Vagina (tissue), 2 donors: ENCODE measurements around the gene CRYAB. TPM values are rescaled to one million over a fixed set of nuclear protein-coding genes. Genes with fewer than 3 reads are reported as not detected.

Source experiments
- DNase-seq, 2 donors: peaks; one replicate each; pipeline ENCODE4 v3.0.0-alpha.2; 2017; ENCODE audit errors: extremely low spot score in 2 of 2
- H3K27ac ChIP-seq: fragments of 200-600 bp; sonication (generic); one replicate; pipeline ENCODE4 v1.5.1; 2019
- H3K27me3 ChIP-seq: fragments of 200-600 bp; sonication (generic); one replicate; pipeline ENCODE4 v1.5.1; 2019
- H3K36me3 ChIP-seq, 2 donors: fragments of 200-600 bp; sonication (generic); one replicate each; pipeline ENCODE4 v1.5.1; 2017 to 2019
- H3K4me1 ChIP-seq: fragments of 200-600 bp; sonication (generic); one replicate; pipeline ENCODE4 v1.5.1; 2019
- H3K4me3 ChIP-seq, 2 donors: fragments of 200-600 bp; sonication (generic); 1 replicate in 1 of 2; 2 replicates in 1 of 2; pipeline ENCODE4 v1.5.1; 2016 to 2019
- H3K9me3 ChIP-seq: fragments of 200-600 bp; sonication (generic); one replicate; pipeline ENCODE4 v1.5.1; 2019
- POLR2A ChIP-seq, 2 donors: fragments of 450-650 bp; IDR thresholded peaks; one replicate each; pipeline ENCODE4 v1.6.1; 2017; ENCODE audit warnings: antibody characterized with exemption in 2 of 2, mild to moderate bottlenecking in 2 of 2, moderate library complexity in 2 of 2
- POLR2AphosphoS5 ChIP-seq, 2 donors: sonication (generic); formaldehyde crosslinking; IDR thresholded peaks; one replicate each; pipeline ENCODE4 v1.9.0; 2017; ENCODE audit warnings: antibody characterized with exemption in 2 of 2, mild to moderate bottlenecking in 2 of 2, low read depth in 1 of 2; ENCODE audit not compliant: insufficient read depth in 1 of 2
- intact Hi-C: fragments of 100-400 bp; cut with DNase I; formaldehyde crosslinking; loops from one replicate; pipeline ENCODE4 v1.15.1; 2023
- total RNA-seq: library from RNA; depleted of rRNA; stranded (reverse); fragments of >200 nt; gene quantifications from one replicate; pipeline ENCODE4 v1.2.3, GENCODE V29; 2016
- TF ChIP-seq, protein P1 (sequence below), 3 experiments: fragments of 450-650 bp in 2 of 3; fragments of 200-600 bp in 1 of 3; sonication (generic) in 1 of 3; IDR thresholded peaks; one replicate each; pipeline ENCODE4 v1.5.1; 2017 to 2019; ENCODE audit warnings: antibody characterized with exemption in 3 of 3, mild to moderate bottlenecking in 2 of 3, moderate library complexity in 2 of 3

The CRYAB gene
- total RNA-seq, 1 donor from 2014 or later: 161 TPM

- Histone ChIP-seq H3K36me3 (no peaks in the 10 kb centered on the region), H3K4me3 (peak overlapping the region in 1 of 2 donors; percentile 17), H3K27me3 (no peaks in the 10 kb centered on the region), H3K4me1 (peaks cover 13% of the 10 kb centered on the region), H3K9me3 (no peaks in the 10 kb centered on the region), H3K27ac (peak overlapping the region; percentile 80)
- intact Hi-C loops: loop anchor here (5.0 kb wide), 1 partner anchor 39 kb away; no protein-coding TSS in a partner anchor
- TF ChIP-seq POLR2AphosphoS5 (IDR thresholded peaks at IDR 0.05; ENCODE audit: insufficient read depth in 1 of 2, low read depth in 1 of 2) (no peak), POLR2A (IDR thresholded peaks at IDR 0.05) (no peak)
- TF ChIP-seq, protein P1, sequence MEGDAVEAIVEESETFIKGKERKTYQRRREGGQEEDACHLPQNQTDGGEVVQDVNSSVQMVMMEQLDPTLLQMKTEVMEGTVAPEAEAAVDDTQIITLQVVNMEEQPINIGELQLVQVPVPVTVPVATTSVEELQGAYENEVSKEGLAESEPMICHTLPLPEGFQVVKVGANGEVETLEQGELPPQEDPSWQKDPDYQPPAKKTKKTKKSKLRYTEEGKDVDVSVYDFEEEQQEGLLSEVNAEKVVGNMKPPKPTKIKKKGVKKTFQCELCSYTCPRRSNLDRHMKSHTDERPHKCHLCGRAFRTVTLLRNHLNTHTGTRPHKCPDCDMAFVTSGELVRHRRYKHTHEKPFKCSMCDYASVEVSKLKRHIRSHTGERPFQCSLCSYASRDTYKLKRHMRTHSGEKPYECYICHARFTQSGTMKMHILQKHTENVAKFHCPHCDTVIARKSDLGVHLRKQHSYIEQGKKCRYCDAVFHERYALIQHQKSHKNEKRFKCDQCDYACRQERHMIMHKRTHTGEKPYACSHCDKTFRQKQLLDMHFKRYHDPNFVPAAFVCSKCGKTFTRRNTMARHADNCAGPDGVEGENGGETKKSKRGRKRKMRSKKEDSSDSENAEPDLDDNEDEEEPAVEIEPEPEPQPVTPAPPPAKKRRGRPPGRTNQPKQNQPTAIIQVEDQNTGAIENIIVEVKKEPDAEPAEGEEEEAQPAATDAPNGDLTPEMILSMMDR (IDR thresholded peaks at IDR 0.05): no peak
- no peak for DNase-seq
These were observed 27.2 kb upstream of the CRYAB start for GRCh38 chr11:111938687-111939160.

DNA sequence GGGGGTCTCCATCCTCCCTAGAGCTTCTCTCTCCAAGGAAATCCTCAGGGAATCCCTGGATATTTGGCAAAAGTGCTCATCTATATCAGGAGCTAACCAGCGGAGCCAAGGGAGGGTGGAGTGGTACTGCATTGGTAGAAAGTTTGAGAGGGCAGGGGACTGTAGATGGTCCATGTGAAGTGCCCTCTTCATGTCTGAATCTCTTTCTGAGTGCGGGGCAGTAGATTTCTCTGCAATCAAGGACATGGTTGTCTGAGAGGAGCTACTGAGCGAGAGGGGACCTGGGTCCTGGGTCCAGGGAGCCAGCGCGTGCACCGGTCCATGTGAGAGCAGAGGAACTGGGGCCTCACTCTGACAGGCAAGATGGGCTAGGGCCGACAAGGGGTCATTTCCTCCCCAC lies 26.3 kb upstream of the CRYAB start:
- no peak for DNase-seq
- H3K27ac ChIP-seq: peak overlapping the region; percentile 80
- TF ChIP-seq POLR2A (IDR thresholded peaks at IDR 0.05) (no peak), POLR2AphosphoS5 (IDR thresholded peaks at IDR 0.05; ENCODE audit: insufficient read depth in 1 of 2, low read depth in 1 of 2) (no peak)
- TF ChIP-seq, protein P1 (IDR thresholded peaks at IDR 0.05): no peak
- peak overlapping the region; percentile 55 to 80 for H3K4me3 ChIP-seq
- H3K4me1 ChIP-seq: peaks cover 13% of the 10 kb centered on the region
- intact Hi-C loops: loop anchor here (5.0 kb wide), 1 partner anchor 39 kb away; no protein-coding TSS in a partner anchor
- no peaks in the 10 kb centered on the region for H3K9me3 ChIP-seq
- no peaks in the 10 kb centered on the region for H3K27me3 ChIP-seq
- H3K36me3 ChIP-seq: no peaks in the 10 kb centered on the region

DNA sequence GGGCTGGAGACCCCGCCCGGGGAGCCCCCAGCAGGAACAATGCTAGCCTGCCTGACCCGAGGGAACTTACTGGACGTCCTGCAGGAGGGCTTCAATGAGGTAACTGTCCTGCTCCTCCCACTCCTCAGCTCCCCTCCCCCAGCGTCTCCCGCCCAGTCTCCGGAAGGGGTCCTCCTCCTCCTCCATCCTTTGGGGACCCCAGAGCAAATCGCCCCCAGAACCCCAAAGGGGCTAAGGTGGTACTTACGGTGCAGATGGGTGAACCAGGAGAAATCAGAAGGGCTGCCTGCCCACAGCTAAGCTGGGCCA lies 25.8 kb upstream of the CRYAB start:
- Histone ChIP-seq H3K27ac (peak overlapping the region; percentile 80), H3K4me3 (peak overlapping the region; percentile 55 to 80), H3K36me3 (no peaks in the 10 kb centered on the region), H3K4me1 (peaks cover 13% of the 10 kb centered on the region), H3K9me3 (no peaks in the 10 kb centered on the region), H3K27me3 (no peaks in the 10 kb centered on the region)
- DNase-seq: no peak
- intact Hi-C loops: loop anchor here (5.0 kb wide), 1 partner anchor 40 kb away; no protein-coding TSS in a partner anchor
- TF ChIP-seq POLR2A (IDR thresholded peaks at IDR 0.05) (no peak), POLR2AphosphoS5 (IDR thresholded peaks at IDR 0.05; ENCODE audit: insufficient read depth in 1 of 2, low read depth in 1 of 2) (peak in 1 of 2 donors; percentile 3)
- TF ChIP-seq, protein P1 (IDR thresholded peaks at IDR 0.05): no peak

DNA sequence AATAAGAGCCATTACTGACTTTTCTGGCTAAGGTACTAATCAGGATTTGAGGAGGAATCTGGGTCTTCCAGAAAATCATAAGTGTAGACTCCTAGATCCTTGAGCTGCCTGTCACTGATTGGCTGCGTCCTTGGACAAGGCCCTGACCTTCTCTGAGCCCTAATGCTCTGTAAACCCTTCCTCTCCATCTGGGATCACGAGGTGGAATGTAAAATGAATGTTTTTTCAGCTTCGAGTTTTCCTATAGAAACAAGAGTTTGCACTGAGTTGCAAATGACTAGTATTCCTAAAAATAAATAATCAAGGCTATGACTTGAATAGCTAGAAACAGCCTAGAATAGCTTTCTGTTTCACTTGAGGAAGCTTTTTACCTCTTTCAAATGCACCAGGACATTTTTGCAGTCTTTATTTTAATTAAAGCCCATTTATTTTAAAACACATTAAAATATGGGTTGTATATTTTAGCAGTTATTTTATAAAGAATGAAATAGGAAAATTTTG lies 24.5 kb upstream of the CRYAB start:
- intact Hi-C loops: loop anchor here (5.0 kb wide), 1 partner anchor 41 kb away; no protein-coding TSS in a partner anchor
- Histone ChIP-seq H3K36me3 (no peaks in the 10 kb centered on the region), H3K27me3 (no peaks in the 10 kb centered on the region), H3K4me3 (peak overlapping the region; percentile 55 to 80), H3K4me1 (peaks cover 13% of the 10 kb centered on the region), H3K27ac (peak overlapping the region; percentile 80), H3K9me3 (no peaks in the 10 kb centered on the region)
- no peak for DNase-seq
- TF ChIP-seq POLR2A (IDR thresholded peaks at IDR 0.05): no peak
- TF ChIP-seq, protein P1 (IDR thresholded peaks at IDR 0.05): no peak
- no peak for TF ChIP-seq POLR2AphosphoS5 (IDR thresholded peaks at IDR 0.05; ENCODE audit: insufficient read depth in 1 of 2, low read depth in 1 of 2)

GRCh38 chr11:111935317-111936039 lies 23.9 kb upstream of the CRYAB start:
- DNase-seq: no peak
- H3K36me3 ChIP-seq: no peaks in the 10 kb centered on the region
- no peaks in the 10 kb centered on the region for H3K9me3 ChIP-seq
- no peak overlapping the region for H3K4me3 ChIP-seq
- peak overlapping the region; percentile 80 for H3K27ac ChIP-seq
- H3K27me3 ChIP-seq: no peaks in the 10 kb centered on the region
- intact Hi-C loops: loop anchor here (5.0 kb wide), 1 partner anchor 42 kb away; no protein-coding TSS in a partner anchor
- no peak for TF ChIP-seq POLR2A (IDR thresholded peaks at IDR 0.05)
- TF ChIP-seq POLR2AphosphoS5 (IDR thresholded peaks at IDR 0.05; ENCODE audit: insufficient read depth in 1 of 2, low read depth in 1 of 2): no peak
- TF ChIP-seq, protein P1 (IDR thresholded peaks at IDR 0.05): no peak
- H3K4me1 ChIP-seq: peaks cover 13% of the 10 kb centered on the region
